ENCODE measurements around the gene PLA2G4A.

Gene PLA2G4A

DNA sequence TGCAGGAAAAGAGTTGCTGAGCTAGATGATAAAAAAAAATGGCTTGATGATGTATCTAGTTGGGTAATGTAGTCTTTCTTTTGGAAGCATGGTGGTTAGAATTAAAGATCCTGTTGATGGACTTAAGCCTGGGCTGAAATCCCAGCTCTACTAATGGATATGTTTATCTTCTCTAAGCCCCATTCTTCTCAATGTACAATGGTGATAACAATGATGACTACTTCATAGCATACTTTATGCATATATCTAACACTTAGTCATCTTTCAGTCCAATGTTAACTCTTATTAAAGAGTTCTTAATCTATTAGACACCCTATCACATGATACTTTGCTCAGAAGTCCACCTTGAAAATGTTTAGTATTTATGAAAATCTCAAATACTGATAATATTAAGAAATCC, 189.5 kb downstream of the PLA2G4A start:
- no peak overlapping the region for H3K4me3 ChIP-seq (ENCODE audit: low read depth, low read length)
- no peak for DNase-seq (ENCODE audit: low read depth)
- TF ChIP-seq, protein P1, sequence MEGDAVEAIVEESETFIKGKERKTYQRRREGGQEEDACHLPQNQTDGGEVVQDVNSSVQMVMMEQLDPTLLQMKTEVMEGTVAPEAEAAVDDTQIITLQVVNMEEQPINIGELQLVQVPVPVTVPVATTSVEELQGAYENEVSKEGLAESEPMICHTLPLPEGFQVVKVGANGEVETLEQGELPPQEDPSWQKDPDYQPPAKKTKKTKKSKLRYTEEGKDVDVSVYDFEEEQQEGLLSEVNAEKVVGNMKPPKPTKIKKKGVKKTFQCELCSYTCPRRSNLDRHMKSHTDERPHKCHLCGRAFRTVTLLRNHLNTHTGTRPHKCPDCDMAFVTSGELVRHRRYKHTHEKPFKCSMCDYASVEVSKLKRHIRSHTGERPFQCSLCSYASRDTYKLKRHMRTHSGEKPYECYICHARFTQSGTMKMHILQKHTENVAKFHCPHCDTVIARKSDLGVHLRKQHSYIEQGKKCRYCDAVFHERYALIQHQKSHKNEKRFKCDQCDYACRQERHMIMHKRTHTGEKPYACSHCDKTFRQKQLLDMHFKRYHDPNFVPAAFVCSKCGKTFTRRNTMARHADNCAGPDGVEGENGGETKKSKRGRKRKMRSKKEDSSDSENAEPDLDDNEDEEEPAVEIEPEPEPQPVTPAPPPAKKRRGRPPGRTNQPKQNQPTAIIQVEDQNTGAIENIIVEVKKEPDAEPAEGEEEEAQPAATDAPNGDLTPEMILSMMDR (IDR thresholded peaks at IDR 0.05; ENCODE audit: low read depth, low read length, missing control alignments): no peak

DNA sequence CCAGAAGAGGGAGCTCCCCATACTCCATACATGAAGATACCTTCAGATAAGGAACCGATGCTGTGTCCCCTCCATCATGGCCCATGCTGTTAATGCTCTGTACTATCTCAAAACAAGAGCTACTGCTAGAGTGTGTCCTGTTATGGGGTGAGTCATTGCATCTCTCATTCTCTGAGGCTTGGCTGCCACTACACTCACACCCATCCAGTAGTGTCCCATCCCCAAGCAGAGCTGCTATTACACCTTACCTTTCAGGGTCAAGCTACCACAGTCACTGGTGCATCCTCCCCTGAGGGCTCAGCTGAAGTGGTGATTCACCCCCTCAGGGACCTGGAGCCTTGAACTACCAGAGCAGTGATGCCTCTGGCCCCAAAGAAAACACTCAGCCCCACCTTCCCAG, 198.5 kb downstream of the PLA2G4A start:
- DNase-seq (ENCODE audit: low read depth): no peak
- TF ChIP-seq, protein P1 (IDR thresholded peaks at IDR 0.05; ENCODE audit: low read depth, low read length, missing control alignments): no peak
- H3K4me3 ChIP-seq (ENCODE audit: low read depth, low read length): no peak overlapping the region

DNA sequence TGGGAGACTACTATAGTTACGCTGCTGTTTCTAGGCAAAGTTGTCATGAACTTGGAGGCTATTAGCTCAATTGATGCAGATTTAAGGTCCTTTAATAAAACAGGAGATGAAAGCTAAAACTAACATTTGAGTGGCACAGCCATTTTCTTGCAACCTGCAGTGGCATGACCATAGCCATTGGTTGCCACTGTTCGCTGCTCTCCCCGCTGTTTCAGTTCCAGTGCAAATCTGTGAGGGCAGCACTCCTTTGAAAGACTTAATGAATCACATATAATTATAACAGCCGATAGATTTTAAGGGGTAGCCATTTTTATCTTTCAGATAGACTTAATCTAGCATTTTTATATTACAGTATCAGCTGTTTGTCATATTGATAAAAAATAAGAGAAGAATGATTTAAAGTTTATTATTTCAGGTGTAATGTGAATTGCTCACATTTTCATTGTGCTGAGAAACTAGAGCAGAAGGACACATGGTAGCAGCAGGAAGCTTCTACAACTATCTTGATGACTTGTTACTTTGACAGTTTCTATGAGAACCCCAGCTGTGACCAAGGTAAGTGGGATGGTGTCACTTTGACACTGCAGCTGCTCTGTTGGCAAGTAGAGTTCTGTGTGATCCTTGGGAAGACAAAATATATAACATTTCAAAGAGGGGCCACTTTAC, 203.7 kb downstream of the PLA2G4A start:
- DNase-seq (ENCODE audit: low read depth): no peak
- TF ChIP-seq, protein P1 (IDR thresholded peaks at IDR 0.05; ENCODE audit: low read depth, low read length, missing control alignments): no peak
- H3K4me3 ChIP-seq (ENCODE audit: low read depth, low read length): no peak overlapping the region

DNA sequence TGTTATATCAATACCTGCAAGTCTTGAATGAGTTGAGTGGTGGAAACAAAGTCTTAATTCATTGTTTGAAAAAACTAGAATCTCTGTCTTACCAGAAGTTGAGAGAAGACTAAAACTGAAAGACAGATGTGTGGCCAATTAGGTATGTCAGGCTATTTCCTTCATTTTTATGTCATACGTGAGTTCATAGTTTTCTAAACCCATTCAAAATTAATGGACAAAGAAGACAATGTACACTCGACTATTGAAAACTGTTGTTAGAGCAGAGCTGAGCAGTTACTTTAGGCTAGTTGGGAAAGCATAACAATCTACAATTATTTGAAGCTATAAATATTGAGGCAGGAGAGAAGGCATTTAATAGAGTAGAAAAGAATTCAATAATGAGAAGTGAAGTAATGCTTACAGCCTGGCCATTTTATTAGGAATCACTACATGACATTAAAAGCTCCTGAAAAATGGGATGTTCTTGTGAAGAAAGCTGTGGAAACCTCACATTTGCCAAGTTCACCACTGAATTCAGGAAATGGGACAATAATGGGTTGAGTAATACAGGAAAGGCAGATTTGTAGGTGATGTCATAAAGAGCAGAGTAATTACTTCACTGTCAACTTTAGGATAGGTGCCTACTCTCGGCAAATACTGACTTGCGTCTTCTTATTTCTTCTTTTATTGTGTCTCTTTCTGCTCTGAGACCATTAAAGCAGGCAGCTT, 204.4 kb downstream of the PLA2G4A start:
- no peak overlapping the region for H3K4me3 ChIP-seq (ENCODE audit: low read depth, low read length)
- TF ChIP-seq, protein P1 (IDR thresholded peaks at IDR 0.05; ENCODE audit: low read depth, low read length, missing control alignments): no peak
- DNase-seq (ENCODE audit: low read depth): no peak

DNA sequence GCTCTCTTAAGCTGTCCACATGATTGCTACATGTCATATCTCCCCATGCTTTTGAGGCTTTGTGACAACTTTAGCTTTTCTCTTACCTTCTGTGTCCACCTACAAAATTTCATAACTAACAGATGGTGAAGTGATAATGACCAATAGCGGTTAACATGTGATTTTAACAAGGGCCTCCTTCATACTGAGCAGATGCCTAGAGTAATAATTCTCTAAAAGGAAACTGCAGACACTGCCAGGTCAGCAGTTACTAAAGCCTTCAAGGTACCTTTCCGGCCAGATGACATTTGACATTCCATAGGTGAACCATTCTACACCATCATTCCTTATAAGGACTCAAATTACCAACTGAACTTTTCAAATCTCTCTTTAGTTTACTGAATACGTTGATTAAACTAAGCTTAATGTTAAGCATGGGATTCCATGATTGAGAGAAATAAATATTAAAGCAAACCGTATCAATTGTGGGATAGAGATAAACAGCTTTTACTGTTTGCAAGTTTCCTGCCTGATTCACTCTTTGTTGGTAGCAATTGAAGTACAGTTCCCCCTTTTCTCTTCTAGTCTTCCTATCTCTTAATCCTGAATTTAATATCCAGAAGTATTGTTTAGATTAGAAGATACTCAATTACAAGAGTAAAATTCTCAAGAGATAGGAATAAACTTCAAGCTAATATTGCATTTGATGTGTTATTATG, 205.1 kb downstream of the PLA2G4A start:
- TF ChIP-seq, protein P1 (IDR thresholded peaks at IDR 0.05; ENCODE audit: low read depth, low read length, missing control alignments): no peak
- no peak overlapping the region for H3K4me3 ChIP-seq (ENCODE audit: low read depth, low read length)
- no peak for DNase-seq (ENCODE audit: low read depth)

DNA sequence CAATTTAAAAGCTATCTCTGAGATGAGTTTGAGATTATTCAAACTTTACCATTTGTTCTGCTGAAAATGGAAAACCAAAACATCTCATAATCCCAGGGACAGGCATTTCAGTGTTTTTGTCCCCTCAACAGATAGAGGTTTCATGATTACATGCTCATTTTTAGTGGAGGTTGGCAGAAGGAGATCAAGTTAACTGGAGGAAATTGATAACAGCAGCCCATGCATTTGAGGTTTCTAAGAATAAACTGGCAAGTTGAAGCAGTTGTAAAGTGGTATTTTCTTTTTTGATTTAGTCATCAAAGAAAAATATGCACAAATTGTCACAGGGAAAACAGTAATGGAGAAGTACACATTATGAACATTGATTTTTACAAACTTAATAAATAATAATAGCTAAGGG, 205.8 kb downstream of the PLA2G4A start:
- H3K4me3 ChIP-seq (ENCODE audit: low read depth, low read length): no peak overlapping the region
- TF ChIP-seq, protein P1 (IDR thresholded peaks at IDR 0.05; ENCODE audit: low read depth, low read length, missing control alignments): no peak
- DNase-seq (ENCODE audit: low read depth): no peak

All from GM12864 (cell line).